Parathyroid adenoma (tissue), 2 donors: ENCODE measurements around the gene GRID1.
A peak's percentile ranks its signal among the peaks of the same experiment; 100 is the strongest.

ENCODE experiments used
- H2AFZ ChIP-seq: fragments of 300-600 bp; sonication (generic); one replicate; pipeline ENCODE4 v1.7.0; 2017; ENCODE audit warnings: antibody characterized with exemption, mild to moderate bottlenecking
- H3K27ac ChIP-seq: fragments of 300-600 bp; sonication (generic); one replicate; pipeline ENCODE4 v1.7.0; 2017
- H3K27me3 ChIP-seq: fragments of 300-600 bp; sonication (generic); one replicate; pipeline ENCODE4 v1.7.0; 2017; ENCODE audit warnings: low read length; ENCODE audit not compliant: control insufficient read depth, insufficient read depth
- H3K36me3 ChIP-seq: fragments of 300-600 bp; sonication (generic); one replicate; pipeline ENCODE4 v1.7.0; 2017; ENCODE audit warnings: low read length; ENCODE audit not compliant: control insufficient read depth, insufficient read depth
- H3K4me1 ChIP-seq: fragments of 300-600 bp; sonication (generic); one replicate; pipeline ENCODE4 v1.7.0; 2017; ENCODE audit warnings: control low read depth
- H3K4me2 ChIP-seq: fragments of 300-600 bp; sonication (generic); one replicate; pipeline ENCODE4 v1.7.0; 2017; ENCODE audit warnings: low read length
- H3K4me3 ChIP-seq: fragments of 300-600 bp; sonication (generic); one replicate; pipeline ENCODE4 v1.7.0; 2017; ENCODE audit warnings: low read depth, low read length
- H3K79me2 ChIP-seq: fragments of 300-600 bp; sonication (generic); one replicate; pipeline ENCODE4 v1.7.0; 2017; ENCODE audit warnings: control low read depth
- H3K9ac ChIP-seq: fragments of 300-600 bp; sonication (generic); one replicate; pipeline ENCODE4 v1.7.0; 2017; ENCODE audit warnings: mild to moderate bottlenecking
- H3K9me3 ChIP-seq: fragments of 300-600 bp; sonication (generic); one replicate; pipeline ENCODE4 v1.7.0; 2017; ENCODE audit warnings: low read length; ENCODE audit not compliant: control insufficient read depth
- CTCF ChIP-seq: fragments of 300-600 bp; sonication (generic); IDR thresholded peaks from one replicate; pipeline ENCODE4 v1.7.0; 2017; ENCODE audit warnings: antibody characterized with exemption, mild to moderate bottlenecking
- donor health status: primary hyperparathyroidism.

The GRID1 gene

GRCh38 chr10:86366033-86366901 lies at the start of gene GRID1:
GRID1 (minus strand) TSS chr10:86366795.
- peak within 1 kb of the TSS; percentile 31 for H3K4me3 ChIP-seq
- H3K27ac ChIP-seq: no peak within 1 kb of the TSS
- peak within 1 kb of the TSS; percentile 33 for H2AFZ ChIP-seq
- no peaks in the 10 kb centered on the region for H3K9me3 ChIP-seq
- H3K79me2 ChIP-seq: no peaks in the 10 kb centered on the region
- no peaks in the 10 kb centered on the region for H3K4me1 ChIP-seq
- H3K27me3 ChIP-seq: no peaks in the 10 kb centered on the region
- H3K9ac ChIP-seq: no peak within 1 kb of the TSS
- peak within 1 kb of the TSS; percentile 68 for H3K4me2 ChIP-seq
- no peaks in the 10 kb centered on the region for H3K36me3 ChIP-seq
- no peak for TF ChIP-seq CTCF

GRCh38 chr10:86415583-86415982 lies 49.0 kb upstream of the GRID1 start:
- Histone ChIP-seq H3K27me3 (no peaks in the 10 kb centered on the region), H3K9ac (no peak overlapping the region), H3K4me3 (no peak overlapping the region), H3K27ac (no peak overlapping the region), H3K4me2 (no peak overlapping the region), H3K4me1 (no peaks in the 10 kb centered on the region), H3K9me3 (no peaks in the 10 kb centered on the region), H2AFZ (no peak overlapping the region), H3K36me3 (no peaks in the 10 kb centered on the region), H3K79me2 (no peaks in the 10 kb centered on the region)
- TF ChIP-seq CTCF: no peak

GRCh38 chr10:86415116-86415515 lies 48.5 kb upstream of the GRID1 start:
- no peaks in the 10 kb centered on the region for H3K4me1 ChIP-seq
- no peak overlapping the region for H2AFZ ChIP-seq
- H3K9me3 ChIP-seq: no peaks in the 10 kb centered on the region
- no peaks in the 10 kb centered on the region for H3K36me3 ChIP-seq
- no peaks in the 10 kb centered on the region for H3K79me2 ChIP-seq
- no peak overlapping the region for H3K9ac ChIP-seq
- no peak overlapping the region for H3K27ac ChIP-seq
- H3K4me2 ChIP-seq: no peak overlapping the region
- H3K27me3 ChIP-seq: no peaks in the 10 kb centered on the region
- no peak for TF ChIP-seq CTCF
- no peak overlapping the region for H3K4me3 ChIP-seq

- no peak overlapping the region for H3K9ac ChIP-seq
- peak overlapping the region; percentile 47 for H2AFZ ChIP-seq
- TF ChIP-seq CTCF: no peak
- no peak overlapping the region for H3K27ac ChIP-seq
- H3K4me1 ChIP-seq: no peaks in the 10 kb centered on the region
- H3K9me3 ChIP-seq: no peaks in the 10 kb centered on the region
- no peaks in the 10 kb centered on the region for H3K36me3 ChIP-seq
- no peak overlapping the region for H3K4me2 ChIP-seq
- H3K27me3 ChIP-seq: no peaks in the 10 kb centered on the region
- H3K79me2 ChIP-seq: no peaks in the 10 kb centered on the region
- H3K4me3 ChIP-seq: no peak overlapping the region
These were observed 46.6 kb upstream of the GRID1 start for GRCh38 chr10:86413046-86413728.
